Astrocyte (in vitro differentiated cells and primary cell): ENCODE results near the gene RAB19. TPM values are rescaled to one million over a fixed set of nuclear protein-coding genes. Genes with fewer than 3 reads are reported as not detected.
"Not testable (repeated sequence)": the region's sequence is repeated elsewhere in the genome, so short reads cannot be mapped to it uniquely, and the experiment has no call there.

Source experiments
- DNase-seq: peaks from one replicate; pipeline ENCODE4 v3.0.0-alpha.2; 2010; ENCODE audit warnings: low read depth
- FAIRE-seq: peaks from 2 replicates; lab custom pipeline; 2011; peaks lifted over from hg19 to GRCh38; lab: Jason Lieb, UNC
- H2AFZ ChIP-seq: 2 replicates; pipeline ENCODE4 v1.6.0; 2012; ENCODE audit warnings: low read depth, low read length, inconsistent platforms
- H3K27ac ChIP-seq: 2 replicates; pipeline ENCODE4 v1.5.1; 2011; ENCODE audit warnings: low read depth, low read length, inconsistent platforms
- H3K27me3 ChIP-seq: 2 replicates; pipeline ENCODE4 v1.6.0; 2011; ENCODE audit warnings: low read length, inconsistent platforms; ENCODE audit not compliant: insufficient read depth
- H3K36me3 ChIP-seq: 2 replicates; pipeline ENCODE4 v1.5.1; 2011; ENCODE audit warnings: low read length, inconsistent platforms; ENCODE audit not compliant: insufficient read depth
- H3K4me1 ChIP-seq: 2 replicates; pipeline ENCODE4 v1.5.1; 2011; ENCODE audit warnings: low read length, inconsistent platforms; ENCODE audit not compliant: insufficient read depth
- H3K4me2 ChIP-seq: 2 replicates; pipeline ENCODE4 v1.6.0; 2012; ENCODE audit warnings: low read length, inconsistent platforms
- H3K4me3 ChIP-seq: 2 replicates; pipeline ENCODE4 v1.5.1; 2011; ENCODE audit warnings: low read depth, mild to moderate bottlenecking, low read length, inconsistent platforms; ENCODE audit not compliant: insufficient read depth
- H3K79me2 ChIP-seq: 2 replicates; pipeline ENCODE4 v1.6.0; 2012; ENCODE audit warnings: mild to moderate bottlenecking, low read length, inconsistent platforms; ENCODE audit not compliant: insufficient read depth
- H3K9ac ChIP-seq: 2 replicates; pipeline ENCODE4 v1.6.0; 2012; ENCODE audit warnings: mild to moderate bottlenecking, low read length, inconsistent platforms
- H3K9me3 ChIP-seq: 2 replicates; pipeline ENCODE4 v1.5.1; 2012; ENCODE audit warnings: low read depth, mild to moderate bottlenecking, low read length, inconsistent platforms; ENCODE audit not compliant: insufficient read depth
- H4K20me1 ChIP-seq: 2 replicates; pipeline ENCODE4 v1.6.0; 2012; ENCODE audit warnings: low read length, inconsistent platforms; ENCODE audit not compliant: insufficient read depth
- H3K27ac Mint-ChIP-seq: one replicate; pipeline ENCODE4 v1.8.0; 2021; ENCODE audit warnings: mild to moderate bottlenecking, mixed read lengths; ENCODE audit not compliant: unreplicated experiment
- H3K27me3 Mint-ChIP-seq: one replicate; pipeline ENCODE4 v1.8.0; 2021; ENCODE audit warnings: low read depth, mixed read lengths; ENCODE audit not compliant: unreplicated experiment
- H3K36me3 Mint-ChIP-seq: one replicate; pipeline ENCODE4 v1.8.0; 2021; ENCODE audit warnings: low read depth, mixed read lengths; ENCODE audit not compliant: unreplicated experiment
- H3K4me1 Mint-ChIP-seq: one replicate; pipeline ENCODE4 v1.8.0; 2021; ENCODE audit warnings: low read depth, mixed read lengths; ENCODE audit not compliant: unreplicated experiment
- H3K4me3 Mint-ChIP-seq: one replicate; pipeline ENCODE4 v1.8.0; 2021; ENCODE audit warnings: mild to moderate bottlenecking, moderate library complexity, mixed read lengths; ENCODE audit not compliant: unreplicated experiment
- H3K9me3 Mint-ChIP-seq: one replicate; pipeline ENCODE4 v1.8.0; 2021; ENCODE audit warnings: mild to moderate bottlenecking, mixed read lengths; ENCODE audit not compliant: unreplicated experiment
- EZH2 ChIP-seq: IDR thresholded peaks from 2 replicates; pipeline ENCODE4 v1.6.1; 2012; ENCODE audit warnings: mild to moderate bottlenecking, low read length, inconsistent platforms; ENCODE audit not compliant: insufficient read depth
- total RNA-seq: library from RNA; stranded (reverse); gene quantifications from 2 replicates; pipeline ENCODE4 v1.2.1, GENCODE V29; 2021
- TF ChIP-seq, protein P1 (sequence below): IDR thresholded peaks from 2 replicates; pipeline ENCODE4 v1.5.1; 2011; ENCODE audit warnings: low read depth, mild to moderate bottlenecking, inconsistent platforms, low read length, moderate library complexity; ENCODE audit not compliant: insufficient read depth

RAB19 gene
- total RNA-seq, 1 donor from 2014 or later = not detected

- Mint-ChIP-seq H3K27ac (no peak overlapping the region), H3K36me3 (no peaks in the 10 kb centered on the region), H3K4me1 (peaks cover 17% of the 10 kb centered on the region), H3K9me3 (peaks cover 4% of the 10 kb centered on the region), H3K4me3 (peak overlapping the region; percentile 75), H3K27me3 (peaks cover 9% of the 10 kb centered on the region)
- Histone ChIP-seq H4K20me1 (no peaks in the 10 kb centered on the region), H3K27ac (no peak overlapping the region), H3K4me2 (peak overlapping the region; percentile 79), H3K27me3 (peaks cover 11% of the 10 kb centered on the region), H2AFZ (no peak overlapping the region), H3K4me3 (no peak overlapping the region), H3K4me1 (peaks cover 10% of the 10 kb centered on the region), H3K79me2 (no peaks in the 10 kb centered on the region), H3K9ac (no peak overlapping the region), H3K36me3 (no peaks in the 10 kb centered on the region), H3K9me3 (no peaks in the 10 kb centered on the region)
- no peak for TF ChIP-seq EZH2
- TF ChIP-seq, protein P1, sequence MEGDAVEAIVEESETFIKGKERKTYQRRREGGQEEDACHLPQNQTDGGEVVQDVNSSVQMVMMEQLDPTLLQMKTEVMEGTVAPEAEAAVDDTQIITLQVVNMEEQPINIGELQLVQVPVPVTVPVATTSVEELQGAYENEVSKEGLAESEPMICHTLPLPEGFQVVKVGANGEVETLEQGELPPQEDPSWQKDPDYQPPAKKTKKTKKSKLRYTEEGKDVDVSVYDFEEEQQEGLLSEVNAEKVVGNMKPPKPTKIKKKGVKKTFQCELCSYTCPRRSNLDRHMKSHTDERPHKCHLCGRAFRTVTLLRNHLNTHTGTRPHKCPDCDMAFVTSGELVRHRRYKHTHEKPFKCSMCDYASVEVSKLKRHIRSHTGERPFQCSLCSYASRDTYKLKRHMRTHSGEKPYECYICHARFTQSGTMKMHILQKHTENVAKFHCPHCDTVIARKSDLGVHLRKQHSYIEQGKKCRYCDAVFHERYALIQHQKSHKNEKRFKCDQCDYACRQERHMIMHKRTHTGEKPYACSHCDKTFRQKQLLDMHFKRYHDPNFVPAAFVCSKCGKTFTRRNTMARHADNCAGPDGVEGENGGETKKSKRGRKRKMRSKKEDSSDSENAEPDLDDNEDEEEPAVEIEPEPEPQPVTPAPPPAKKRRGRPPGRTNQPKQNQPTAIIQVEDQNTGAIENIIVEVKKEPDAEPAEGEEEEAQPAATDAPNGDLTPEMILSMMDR = no peak
- FAIRE-seq (no peak), DNase-seq (peak; percentile 5)
These were observed 757 bp downstream of the RAB19 start for GRCh38 chr7:140404565-140405065.

- Histone ChIP-seq H4K20me1 (no peaks in the 10 kb centered on the region), H3K9ac (no peak overlapping the region), H3K36me3 (no peaks in the 10 kb centered on the region), H2AFZ (no peak overlapping the region), H3K27ac (no peak overlapping the region), H3K4me2 (no peak overlapping the region), H3K4me1 (no peaks in the 10 kb centered on the region), H3K27me3 (peaks cover 2% of the 10 kb centered on the region), H3K79me2 (no peaks in the 10 kb centered on the region), H3K9me3 (no peaks in the 10 kb centered on the region), H3K4me3 (no peak overlapping the region)
- Mint-ChIP-seq H3K9me3 (no peaks in the 10 kb centered on the region), H3K27ac (no peak overlapping the region), H3K36me3 (no peaks in the 10 kb centered on the region), H3K4me1 (no peaks in the 10 kb centered on the region), H3K27me3 (no peaks in the 10 kb centered on the region), H3K4me3 (no peak overlapping the region)
- TF ChIP-seq EZH2 = no peak
- TF ChIP-seq, protein P1 = no peak
- DNase-seq (no peak), FAIRE-seq (no peak)
These were observed 11.5 kb downstream of the RAB19 start for GRCh38 chr7:140415361-140415760.

DNA sequence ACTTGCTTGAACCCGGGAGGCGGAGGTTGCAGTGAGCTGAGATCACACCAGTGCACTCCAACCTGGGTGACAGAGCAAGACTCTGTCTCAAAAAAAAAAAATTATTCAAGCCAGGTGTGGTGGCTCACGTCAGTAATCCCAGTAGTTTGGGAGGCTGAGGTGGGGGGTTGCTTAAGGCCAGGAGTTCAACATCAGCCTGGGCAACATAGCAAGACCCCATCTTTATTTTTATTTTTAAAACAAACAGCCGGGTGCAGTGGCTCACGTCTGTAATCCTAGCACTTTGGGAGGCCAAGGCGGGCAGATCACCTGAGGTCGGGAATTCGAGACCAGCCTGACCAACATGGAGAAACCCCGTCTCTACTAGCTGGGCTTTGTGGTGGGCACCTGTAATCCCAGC is 12.0 kb downstream of the RAB19 start:
- H3K4me3 Mint-ChIP-seq, H3K27ac ChIP-seq, H3K4me2 ChIP-seq, H3K36me3 Mint-ChIP-seq, H3K27ac Mint-ChIP-seq, H3K9me3 ChIP-seq, H3K27me3 ChIP-seq, H4K20me1 ChIP-seq, H3K4me3 ChIP-seq, H3K36me3 ChIP-seq, H3K9ac ChIP-seq, H3K27me3 Mint-ChIP-seq, H3K4me1 ChIP-seq, H3K79me2 ChIP-seq, H3K9me3 Mint-ChIP-seq, H3K4me1 Mint-ChIP-seq, H2AFZ ChIP-seq, DNase-seq, FAIRE-seq: not testable (repeated sequence)
